NCI-H1436 (cell line): ENCODE measurements around the gene PP2D1.
"Not testable (repeated sequence)": the region's sequence is repeated elsewhere in the genome, so short reads cannot be mapped to it uniquely, and the experiment has no call there.

ENCODE experiments used
- DNase-seq: peaks from one replicate; lab custom pipeline; 2025; lab: John Stamatoyannopoulos, UW

PP2D1 gene, protein sequence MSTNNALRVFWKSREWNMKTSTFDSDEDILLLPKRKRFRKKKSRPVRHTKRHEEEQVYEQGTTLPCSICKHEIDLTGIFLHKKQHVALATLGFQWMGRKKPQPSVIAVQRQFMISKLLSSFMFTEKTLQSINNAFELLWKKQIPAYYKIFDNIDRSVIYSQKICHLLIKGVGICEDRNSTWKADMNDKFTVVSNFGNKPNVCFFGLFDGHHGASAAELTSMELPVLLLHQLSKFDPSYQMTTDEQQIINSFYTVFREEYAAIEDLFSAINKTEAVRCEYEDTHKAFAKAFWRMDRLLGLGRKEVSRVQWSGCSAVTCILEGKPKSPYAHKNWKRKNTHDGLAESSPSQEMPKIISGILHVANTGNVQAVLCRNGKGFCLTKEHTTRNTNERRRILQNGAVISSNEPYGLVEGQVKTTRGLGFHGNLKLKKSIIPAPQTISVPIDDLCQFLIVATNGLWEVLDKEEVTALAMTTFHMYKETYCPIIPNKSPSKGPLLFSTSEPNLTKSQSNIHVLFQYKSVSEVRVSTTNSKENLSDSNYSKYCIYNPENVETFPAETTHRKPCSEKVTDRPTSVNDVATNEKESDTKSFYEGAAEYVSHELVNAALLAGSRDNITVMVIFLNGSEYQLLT

DNA sequence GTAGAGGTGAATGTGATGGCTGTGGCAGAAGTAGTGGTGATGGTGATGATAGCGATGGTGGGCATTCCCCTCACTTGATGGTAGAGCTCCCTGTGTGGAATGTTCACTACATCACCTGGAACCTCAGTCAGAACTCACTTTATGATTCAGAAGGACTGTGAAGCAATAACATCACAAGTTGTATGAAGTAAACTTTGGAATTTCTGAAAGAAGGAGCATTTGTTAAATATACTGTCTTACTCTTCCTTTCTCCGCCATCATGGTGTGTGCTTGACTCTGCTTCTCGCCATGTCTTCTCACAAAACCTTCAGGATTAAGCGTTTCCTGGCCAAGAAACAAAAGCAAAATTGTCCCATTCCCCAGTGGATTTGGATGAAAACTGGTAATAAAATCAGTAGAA, at the start of gene PP2D1:
Gene PP2D1, minus strand, starts transcription at position 101 of the 400 bp plus-strand sequence. CDS start 192 bp downstream, outside the sequence.
- DNase-seq: no peak

- DNase-seq: no peak
Observed at GRCh38 chr3:20060974-20061685, 49.1 kb upstream of the PP2D1 start.

DNA sequence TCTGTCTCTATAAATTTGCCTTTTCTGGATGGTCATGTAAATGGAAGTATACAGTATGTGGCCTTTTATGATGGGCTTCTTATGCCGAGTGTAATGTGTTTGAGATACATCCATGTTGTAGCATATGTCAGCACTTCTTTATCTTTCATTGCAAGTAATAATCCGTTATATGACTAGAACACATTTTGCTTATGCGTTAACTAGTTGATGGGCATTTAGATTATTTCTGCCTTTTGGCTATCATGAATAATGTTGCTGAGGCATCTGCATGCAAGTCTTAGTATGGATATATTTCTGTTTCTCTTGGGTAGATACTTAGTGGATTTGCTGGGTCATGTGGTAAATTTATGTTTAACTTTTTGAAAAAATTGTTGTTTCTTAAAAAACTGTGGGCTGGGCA, 47.9 kb upstream of the PP2D1 start:
- DNase-seq: no peak

DNA sequence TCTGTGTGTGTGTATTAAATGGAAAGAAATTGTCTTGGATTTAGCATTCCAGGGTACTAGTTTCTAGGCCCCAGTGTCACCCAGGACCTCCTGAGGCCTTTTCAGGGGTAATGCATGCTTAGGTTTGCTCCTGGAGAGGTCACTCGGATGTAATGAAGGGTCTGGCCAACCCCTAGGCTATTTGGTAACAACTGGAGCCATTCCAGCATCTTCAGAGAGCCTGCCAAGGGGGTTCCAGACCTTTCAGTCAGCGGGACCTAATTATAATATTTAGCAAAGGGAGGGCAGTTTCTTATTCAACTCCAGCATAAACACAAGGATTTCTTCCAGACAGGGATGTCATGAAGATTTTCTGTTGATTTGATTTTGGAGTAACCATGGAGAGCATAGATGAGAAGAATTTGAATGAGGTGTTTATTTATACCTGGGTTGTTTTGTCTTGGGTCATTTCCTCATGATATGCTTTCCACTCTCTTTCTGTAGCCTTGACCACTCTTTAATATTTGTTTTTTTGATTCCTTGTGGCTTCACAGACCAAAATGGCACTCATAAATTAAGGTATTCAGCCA, 45.6 kb upstream of the PP2D1 start:
- no peak for DNase-seq

GRCh38 chr3:20056725-20057611, 44.9 kb upstream of the PP2D1 start:
- DNase-seq: no peak

- DNase-seq: no peak
Observed at GRCh38 chr3:20055842-20056241, 43.8 kb upstream of the PP2D1 start.

DNA sequence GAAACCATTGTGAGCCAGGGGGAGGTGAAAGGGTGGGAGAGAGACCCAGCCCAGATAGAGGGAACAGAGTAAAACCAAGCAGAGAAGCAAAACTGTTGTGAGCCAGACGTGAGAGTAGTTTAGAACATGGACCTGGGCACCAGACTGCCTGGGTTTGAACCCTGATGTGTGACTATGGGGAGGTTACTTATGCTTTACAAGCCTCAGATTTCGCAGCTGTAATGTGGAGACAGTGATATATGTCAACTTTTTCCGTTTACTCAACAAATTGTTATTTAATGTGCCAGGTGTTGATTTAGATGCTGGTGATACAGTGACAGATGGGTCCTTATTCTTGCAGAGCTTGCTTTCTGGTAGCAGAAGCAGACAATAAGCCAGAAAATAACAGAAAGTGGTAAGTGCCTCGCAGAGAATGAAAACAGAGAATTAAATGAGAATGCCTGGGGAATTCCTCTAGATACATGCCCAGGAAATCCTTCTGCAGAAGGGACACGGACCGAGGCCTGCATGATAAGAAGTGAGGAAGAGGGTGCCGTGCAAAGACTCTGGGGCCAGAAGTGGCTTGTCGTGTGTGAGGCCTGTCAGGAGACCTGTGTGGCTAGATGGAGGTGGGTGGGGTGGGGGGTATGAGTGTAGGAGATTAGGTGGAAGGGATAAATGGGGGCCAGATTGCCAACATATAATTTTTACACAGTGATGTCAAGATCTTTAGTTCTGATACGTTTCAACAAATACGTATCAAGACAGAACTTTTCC, 43.1 kb upstream of the PP2D1 start:
- DNase-seq: no peak

- DNase-seq: no peak
Observed at GRCh38 chr3:20054549-20054987, 42.5 kb upstream of the PP2D1 start.

DNA sequence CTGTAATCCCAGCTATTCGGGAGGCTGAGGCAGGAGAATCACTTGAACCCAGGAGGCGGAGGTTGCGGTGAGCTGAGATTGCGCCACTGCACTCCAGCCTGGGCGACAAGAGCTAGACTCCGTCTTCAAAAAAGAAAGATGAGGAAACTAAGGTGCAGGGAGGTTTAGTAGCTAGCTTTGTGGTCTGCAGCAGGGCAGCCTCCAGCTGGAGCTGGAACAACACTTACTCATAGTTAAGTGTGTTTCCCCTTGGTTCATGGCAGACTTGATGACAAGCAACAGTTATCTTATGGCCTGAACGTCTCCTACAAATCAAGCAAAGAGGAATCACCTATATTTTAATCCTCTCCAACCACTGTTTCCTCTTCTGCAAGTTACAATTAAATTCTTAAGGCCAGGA, 40.8 kb upstream of the PP2D1 start:
- no peak for DNase-seq

- no peak for DNase-seq
Observed at GRCh38 chr3:20051123-20051806, 39.2 kb upstream of the PP2D1 start.

DNA sequence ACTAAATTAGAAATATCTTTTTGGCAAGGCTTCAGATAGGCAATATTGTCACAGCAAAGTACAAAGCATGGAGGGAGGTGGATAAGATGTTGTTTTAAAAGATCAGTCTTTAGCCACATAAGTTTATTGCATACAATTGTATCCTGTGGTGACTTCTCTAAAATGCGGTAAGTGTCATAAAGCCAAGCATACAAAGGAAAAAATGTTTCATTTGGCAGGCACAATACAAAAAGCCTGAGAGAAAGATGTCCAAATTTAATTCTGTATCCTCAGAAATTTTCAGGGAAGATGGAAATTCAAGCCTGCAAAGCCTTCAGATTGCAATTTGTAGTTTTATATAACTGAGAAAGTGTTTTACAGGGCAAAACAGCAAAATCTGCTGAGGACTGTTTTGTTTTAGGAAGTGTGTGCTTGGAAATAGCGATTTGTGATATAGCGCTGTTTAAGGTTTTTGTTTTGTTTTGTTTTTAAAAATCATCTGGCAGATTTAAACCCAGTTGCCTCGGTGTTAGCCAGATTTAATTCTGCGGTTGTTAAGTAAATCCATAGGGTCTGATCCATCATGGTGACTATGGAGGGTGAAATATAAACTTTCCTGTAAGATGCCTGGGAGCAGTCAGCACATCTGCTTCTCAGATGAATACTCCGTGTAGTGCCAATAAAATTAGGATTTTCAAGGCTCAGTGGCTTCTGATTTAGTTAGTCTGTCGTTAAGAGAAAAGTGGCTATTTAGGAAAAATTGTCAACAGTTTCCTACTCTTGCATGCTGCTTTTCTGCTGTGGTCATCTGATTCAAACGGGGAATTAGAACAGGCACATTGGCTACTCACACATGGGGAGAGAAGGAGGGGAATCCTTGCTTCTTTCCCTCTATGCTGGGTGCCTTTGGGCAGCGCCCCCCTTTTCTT, 36.2 kb upstream of the PP2D1 start:
- no peak for DNase-seq

- no peak for DNase-seq
Observed at GRCh38 chr3:20047341-20047779, 35.3 kb upstream of the PP2D1 start.

- peak; percentile 5 for DNase-seq
Observed at GRCh38 chr3:20046556-20046955, 34.5 kb upstream of the PP2D1 start.

GRCh38 chr3:20045141-20045540, 33.1 kb upstream of the PP2D1 start:
- DNase-seq: not testable (repeated sequence)

DNA sequence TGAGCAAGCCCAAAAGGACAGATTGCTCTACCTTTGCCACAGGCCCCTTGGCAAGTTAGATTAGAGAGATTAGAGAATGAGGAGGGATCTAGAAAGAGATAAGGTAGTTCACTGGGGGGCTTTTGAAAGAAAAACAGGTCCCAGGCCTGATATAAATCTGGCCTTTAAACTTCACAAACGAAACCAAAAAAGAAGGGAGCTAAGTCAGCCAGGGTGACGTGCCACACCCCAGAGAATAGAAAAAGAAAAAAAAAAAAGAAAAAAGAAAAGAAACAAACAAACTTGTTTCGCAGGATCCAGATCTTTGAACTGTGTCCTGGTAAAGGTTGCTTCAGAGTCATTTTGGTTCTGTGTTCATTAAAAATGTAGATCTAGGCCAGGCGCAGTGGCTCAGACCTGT, 31.8 kb upstream of the PP2D1 start:
- no peak for DNase-seq

DNA sequence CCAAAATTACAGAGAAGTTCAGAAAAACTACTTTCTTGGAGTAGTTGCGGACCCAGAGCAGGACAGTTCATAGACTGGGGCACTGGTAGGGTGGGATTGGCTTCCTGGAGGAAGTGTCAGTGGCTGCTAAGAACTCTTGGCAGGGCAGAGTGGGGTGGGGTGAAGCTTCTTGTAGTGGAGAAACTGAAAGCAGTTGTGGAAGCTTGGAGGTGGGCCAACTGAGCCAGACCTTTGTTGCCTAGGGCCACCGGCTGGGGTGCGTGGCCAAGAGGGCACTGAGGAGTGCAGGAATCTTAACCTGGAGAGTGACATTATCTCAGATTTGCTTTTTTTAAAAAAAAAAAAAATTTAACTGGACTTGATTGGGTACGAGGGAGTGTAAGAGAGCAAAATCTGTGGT, 31.3 kb upstream of the PP2D1 start:
- DNase-seq: no peak

GRCh38 chr3:20042331-20042730, 30.3 kb upstream of the PP2D1 start:
- DNase-seq: no peak

DNA sequence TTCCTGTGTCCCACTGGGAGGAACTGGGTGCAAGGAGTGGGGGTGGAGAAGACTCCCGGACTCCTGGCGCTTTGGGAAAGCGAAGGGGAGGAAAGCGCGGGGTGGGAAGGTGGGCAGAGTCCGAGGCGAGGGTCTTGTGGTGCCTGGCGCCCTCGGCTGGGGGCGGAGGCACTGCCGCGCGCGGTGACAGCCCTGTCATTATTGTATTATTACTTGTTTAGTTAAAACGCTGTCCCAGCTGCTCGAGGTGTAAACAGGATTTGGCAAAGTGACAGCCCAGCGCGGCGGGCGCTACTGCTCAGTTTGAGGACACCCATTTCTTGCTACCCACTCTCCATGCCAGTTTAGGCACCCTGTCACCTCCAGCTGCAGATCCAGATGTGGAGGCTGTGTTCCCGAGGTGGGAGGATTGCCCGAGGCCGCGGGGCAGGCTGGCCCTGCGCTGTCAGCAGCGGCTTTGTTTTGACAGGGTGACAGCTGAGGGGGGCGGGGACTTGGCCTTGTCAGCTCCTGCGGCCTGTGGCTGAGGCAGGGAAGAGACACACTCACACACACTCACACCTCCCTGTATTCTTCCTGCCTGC, 29.2 kb upstream of the PP2D1 start:
- DNase-seq: no peak
